GM12878 (cell line): ENCODE data around the gene CLEC16A. TPM values are rescaled to one million over a fixed set of nuclear protein-coding genes. Genes with fewer than 3 reads are reported as not detected.

ENCODE experiments used
- ATAC-seq: fragments of 200-7000 bp; cut with Tn5 transposase; 3 replicates; pipeline ENCODE4 v1.9.1; 2020; ENCODE audit warnings: mild to moderate bottlenecking, moderate library complexity
- BruUV-seq: library from RNA; stranded (reverse); fragments of 400-500 nt; replicated peaks from 2 replicates; lab custom pipeline; 2021; lab: Mats Ljungman, UMichigan
- CTCF ChIA-PET: fragments of 300-600 bp; sonication (Branson Sonifier 250); formaldehyde crosslinking; extraction: SDS; loops from one replicate; lab custom pipeline; 2021; ENCODE audit warnings: inconsistent platforms; lab: Yijun Ruan, JAX
- POLR2A ChIA-PET: fragments of 350-600 bp; formaldehyde crosslinking; extraction: SDS; loops from one replicate; lab custom pipeline; 2021; ENCODE audit warnings: inconsistent platforms; lab: Charles Lee
- RAD21 ChIA-PET: fragments of 300-600 bp; sonication (Branson Sonifier 250); formaldehyde crosslinking; loops from one replicate; lab custom pipeline; 2023; ENCODE audit warnings: antibody characterized with exemption; ENCODE audit not compliant: unreplicated experiment; lab: Charles Lee
- SMC1A ChIA-PET: fragments of 300-600 bp; sonication (Branson Sonifier 250); formaldehyde crosslinking; loops from one replicate; lab custom pipeline; 2023; ENCODE audit not compliant: unreplicated experiment, uncharacterized antibody; lab: Charles Lee
- DNase-seq: peaks from one replicate; pipeline ENCODE4 v3.0.0-alpha.2; 2011; ENCODE audit warnings: low read depth, low spot score
- FAIRE-seq: peaks from 3 replicates; lab custom pipeline; 2011; peaks lifted over from hg19 to GRCh38; lab: Jason Lieb, UNC
- H2AFZ ChIP-seq: 2 replicates; pipeline ENCODE4 v1.6.0; 2011; ENCODE audit warnings: low read depth, low read length, control low read depth; ENCODE audit not compliant: control insufficient read depth
- H3K27ac ChIP-seq: 2 replicates; pipeline ENCODE4 v1.5.1; 2011; ENCODE audit warnings: control low read depth; ENCODE audit not compliant: control insufficient read depth, insufficient read depth
- H3K27me3 ChIP-seq, 2 experiments: replicated peaks in 1 of 2; 2 replicates each; pipeline versions ENCODE4 v1.6.0 to v1.6.1; 2011; ENCODE audit warnings: low read length in 1 of 2; ENCODE audit not compliant: control insufficient read depth in 2 of 2, insufficient read depth in 2 of 2
- H3K36me3 ChIP-seq, 2 experiments: 2 replicates each; pipeline ENCODE4 v1.5.1; 2011; ENCODE audit warnings: low read length in 1 of 2; ENCODE audit not compliant: control insufficient read depth in 2 of 2, insufficient read depth in 2 of 2
- H3K4me1 ChIP-seq: 2 replicates; pipeline ENCODE4 v1.6.1; 2011; ENCODE audit warnings: mild to moderate bottlenecking, low read length, moderate library complexity, mixed read lengths; ENCODE audit not compliant: control insufficient read depth, insufficient read depth
- H3K4me2 ChIP-seq: 2 replicates; pipeline ENCODE4 v1.6.0; 2011; ENCODE audit warnings: control low read depth; ENCODE audit not compliant: control insufficient read depth, insufficient read depth
- H3K4me3 ChIP-seq: fragments of 200-600 bp; sonication (generic); 2 replicates; pipeline ENCODE4 v1.5.1; 2016
- H3K79me2 ChIP-seq: 2 replicates; pipeline ENCODE4 v1.6.0; 2011; ENCODE audit warnings: low read length; ENCODE audit not compliant: control insufficient read depth, insufficient read depth
- H3K9ac ChIP-seq: 2 replicates; pipeline ENCODE4 v1.8.0; 2011; ENCODE audit warnings: low read length, control low read depth, mixed read lengths; ENCODE audit not compliant: control insufficient read depth, insufficient read depth
- H3K9me3 ChIP-seq: replicated peaks from 3 replicates; pipeline ENCODE4 v1.5.1; 2011; ENCODE audit warnings: mild to moderate bottlenecking, low read length; ENCODE audit not compliant: control insufficient read depth, insufficient read depth
- H4K20me1 ChIP-seq: 2 replicates; pipeline ENCODE4 v1.6.0; 2011; ENCODE audit not compliant: control insufficient read depth, insufficient read depth
- BHLHE40 ChIP-seq, 2 experiments: fragments of 450-650 bp in 1 of 2; IDR thresholded peaks; 2 replicates each; pipeline ENCODE4 v1.6.1; 2011 to 2017; ENCODE audit warnings: low read depth in 2 of 2, borderline replicate concordance in 1 of 2, improper control_type of control experiment in 1 of 2, low read length in 1 of 2, mild to moderate bottlenecking in 1 of 2
- EED ChIP-seq: sonication (generic); IDR thresholded peaks from 2 replicates; pipeline ENCODE4 v1.6.1; 2016; ENCODE audit warnings: antibody characterized with exemption, low read depth
- JUND ChIP-seq: IDR thresholded peaks from 2 replicates; pipeline ENCODE4 v1.6.1; 2012; ENCODE audit warnings: low read depth, mild to moderate bottlenecking, low read length, improper control_type of control experiment, moderate library complexity
- MLLT1 ChIP-seq: fragments of 450-650 bp; IDR thresholded peaks from 2 replicates; pipeline ENCODE4 v1.6.1; 2016; ENCODE audit warnings: mild to moderate bottlenecking
- NR2F1 ChIP-seq: fragments of 450-650 bp; conservative IDR thresholded peaks from 2 replicates; pipeline ENCODE4 v1.6.1; 2017; ENCODE audit warnings: mild to moderate bottlenecking
- PAX8 ChIP-seq: fragments of 450-650 bp; IDR thresholded peaks from 2 replicates; pipeline ENCODE4 v1.6.1; 2017; ENCODE audit warnings: mild to moderate bottlenecking, moderate library complexity
- PKNOX1 ChIP-seq: fragments of 450-650 bp; IDR thresholded peaks from 2 replicates; pipeline ENCODE4 v1.6.1; 2016; ENCODE audit warnings: mild to moderate bottlenecking
- PML ChIP-seq: IDR thresholded peaks from 2 replicates; pipeline ENCODE4 v1.6.1; 2012; ENCODE audit warnings: low read length, inconsistent platforms
- RAD21 ChIP-seq: IDR thresholded peaks from 2 replicates; pipeline ENCODE4 v1.6.1; 2011; ENCODE audit warnings: mild to moderate bottlenecking, low read depth, low read length, moderate library complexity; ENCODE audit not compliant: insufficient read depth
- RBBP5 ChIP-seq: fragments of 200-600 bp; sonication (generic); conservative IDR thresholded peaks from 2 replicates; pipeline ENCODE4 v1.6.1; 2016
- RELA ChIP-seq: fragments of 450-650 bp; IDR thresholded peaks from 2 replicates; pipeline ENCODE4 v1.8.0; 2014; ENCODE audit warnings: borderline replicate concordance; ENCODE audit not compliant: partially characterized antibody
- SIX5 ChIP-seq: IDR thresholded peaks from 2 replicates; pipeline ENCODE4 v1.6.1; 2011; ENCODE audit warnings: mild to moderate bottlenecking, low read depth, low read length, moderate library complexity; ENCODE audit not compliant: severe bottlenecking
- SUPT20H ChIP-seq: IDR thresholded peaks from 2 replicates; pipeline ENCODE4 v1.6.1; 2011; ENCODE audit warnings: low read depth, mild to moderate bottlenecking, low read length, moderate library complexity, borderline replicate concordance; ENCODE audit not compliant: control insufficient read depth
- TBL1XR1 ChIP-seq: IDR thresholded peaks from 2 replicates; pipeline ENCODE4 v1.6.1; 2012; ENCODE audit warnings: low read depth, low read length, improper control_type of control experiment
- ZNF207 ChIP-seq: fragments of 450-650 bp; IDR thresholded peaks from 2 replicates; pipeline ENCODE4 v1.6.1; 2014; ENCODE audit warnings: antibody characterized with exemption, mild to moderate bottlenecking, borderline replicate concordance
- ZNF217 ChIP-seq: fragments of 450-650 bp; IDR thresholded peaks from 2 replicates; pipeline ENCODE4 v1.6.1; 2017; ENCODE audit warnings: antibody characterized with exemption, mild to moderate bottlenecking
- ZNF274 ChIP-seq: IDR thresholded peaks from one replicate; pipeline ENCODE4 v1.8.0; 2011; ENCODE audit not compliant: insufficient read length, insufficient read depth
- WGBS: methylation state at CpG from one replicate; pipeline ENCODE4 v1.1.6; 2016; ENCODE audit warnings: low lambda C conversion rate; ENCODE audit not compliant: insufficient replicate concordance, insufficient coverage; ENCODE audit errors: missing lambda C conversion rate; 5-methylcytosine and 5-hydroxymethylcytosine counted together
- in situ Hi-C: fragments of 300-500 bp; cut with MboI; formaldehyde crosslinking; loops from 9 replicates; pipeline ENCODE4 v1.14.3; 2018; ENCODE audit warnings: mixed read lengths
- intact Hi-C: fragments of 100-400 bp; cut with micrococcal nuclease; formaldehyde crosslinking; loops from one replicate; pipeline ENCODE4 v1.14.2; 2022; ENCODE audit not compliant: unreplicated experiment
- polyA plus RNA-seq, 11 experiments: library from polyadenylated mRNA; depleted of rRNA in 4 of 11; unstranded in 6 of 11; stranded (reverse) in 5 of 11; fragments of >200 nt; fragmentation: Nextera tagmentation in 4 of 11; fragmentation: Illumina TruSeq in 1 of 11; extraction: Ambion mirVana in 4 of 11; extraction: Trizol in 1 of 11; gene quantifications; 1 replicate in 1 of 11; 2 replicates in 10 of 11; pipeline versions ENCODE4 v1.2.1 to v1.2.3, GENCODE V29; 2011 to 2016; ENCODE audit warnings: inconsistent platforms in 2 of 11, missing spikeins in 2 of 11, low read depth in 1 of 11
- total RNA-seq, 4 experiments: library from RNA; depleted of rRNA in 3 of 4; stranded (reverse); fragments of >200 nt in 3 of 4; fragmentation: Illumina TruSeq in 1 of 4; extraction: Trizol in 1 of 4; gene quantifications; 2 replicates each; pipeline versions ENCODE4 v1.2.1 to v1.2.3, GENCODE V29; 2013 to 2021
- TF ChIP-seq, protein P1 (sequence below): fragments of 450-650 bp; IDR thresholded peaks from 2 replicates; pipeline ENCODE4 v1.6.1; 2017; ENCODE audit warnings: borderline replicate concordance
- TF ChIP-seq, protein P2 (sequence below): fragments of 450-650 bp; IDR thresholded peaks from 2 replicates; pipeline ENCODE4 v1.6.1; 2017; ENCODE audit warnings: mild to moderate bottlenecking, low read depth, inconsistent platforms; ENCODE audit not compliant: poor library complexity, severe bottlenecking

CLEC16A gene
- total and polyA plus RNA-seq, 10 of the 15 experiments (the other 5 are each of a cell fraction or from before 2014, with no cell fraction given), result 1.5 to 28.8 (median 19.2) TPM

DNA sequence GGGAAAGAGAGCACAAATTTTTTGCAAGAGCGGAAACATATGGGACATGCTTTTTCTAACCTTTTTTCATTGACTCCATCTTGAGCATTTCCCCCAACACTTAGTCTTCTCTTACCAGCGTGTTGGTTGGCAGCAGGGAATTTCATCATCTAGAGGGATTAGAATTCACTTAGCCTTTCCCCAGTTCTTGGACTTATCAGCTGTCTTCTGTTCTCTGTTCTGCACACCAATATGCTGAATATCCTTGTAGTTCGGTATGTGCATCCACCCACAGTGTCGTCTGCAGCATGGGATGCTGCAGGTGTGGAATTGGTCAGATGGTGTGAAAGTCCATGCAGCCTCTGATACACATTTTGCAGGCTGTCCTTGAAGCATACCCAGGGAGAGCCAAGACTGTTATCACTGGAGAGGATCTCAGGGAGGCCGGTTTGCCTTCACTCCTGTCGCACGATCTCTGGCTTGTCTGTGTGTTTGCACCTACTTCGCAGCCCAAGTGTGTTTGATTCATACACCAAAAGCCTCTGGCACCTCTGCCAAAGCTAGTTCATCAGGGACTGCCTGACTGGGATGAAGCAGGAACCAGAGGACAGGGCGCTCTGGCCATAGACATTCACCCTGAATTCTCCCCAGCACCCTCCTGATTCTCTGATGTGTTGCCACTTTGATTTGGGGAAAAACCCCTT lies 218.4 kb downstream of the CLEC16A start:
- SMC1A ChIA-PET, result interaction anchor here (1.3 kb wide), 1 partner anchor 63 kb away, joined by 3 read pairs; no protein-coding TSS in a partner anchor
- Histone ChIP-seq H3K4me3 (no peak overlapping the region), H3K9ac (no peak overlapping the region), H3K27me3 (no peaks in the 10 kb centered on the region), H3K27ac (no peak overlapping the region), H4K20me1 (no peaks in the 10 kb centered on the region), H3K4me2 (no peak overlapping the region), H3K36me3 (peaks cover 0 to 5% of the 10 kb centered on the region in 2 experiments; a peak in 3 of 4 replicates), H3K79me2 (no peaks in the 10 kb centered on the region), H2AFZ (no peak overlapping the region), H3K9me3 (no peaks in the 10 kb centered on the region), H3K4me1 (no peaks in the 10 kb centered on the region)
- DNase-seq, result no peak
- ATAC-seq, result no peak
- intact Hi-C loops (no loop called here), in situ Hi-C loops (no loop called here)
- no peak for FAIRE-seq
- POLR2A ChIA-PET, result interaction anchor here (0.8 to 1.7 kb wide), 2 partner anchors 20 to 36 kb away, joined by 3 to 4 read pairs; no protein-coding TSS in a partner anchor
- WGBS, result over 99% methylated on average over 9 of the region's 9 CpGs
- BruUV-seq, result no TSS peak
- CTCF ChIA-PET, result no interaction called here
- RAD21 ChIA-PET, result no interaction called here
- TF ChIP-seq EED (no peak), PAX8 (no peak), JUND (no peak), SUPT20H (no peak), NR2F1 (no peak), MLLT1 (no peak), ZNF274 (no peak), TBL1XR1 (no peak), ZNF217 (no peak), ZNF207 (no peak), BHLHE40 (IDR thresholded peaks at IDR 0.05; ENCODE audit: borderline replicate concordance in 1 of 2, low read depth in 2 of 2, low read length in 1 of 2) (no peak), PML (no peak), RBBP5 (no peak), PKNOX1 (no peak), SIX5 (no peak), RELA (no peak), RAD21 (no peak)
- TF ChIP-seq, protein P1, sequence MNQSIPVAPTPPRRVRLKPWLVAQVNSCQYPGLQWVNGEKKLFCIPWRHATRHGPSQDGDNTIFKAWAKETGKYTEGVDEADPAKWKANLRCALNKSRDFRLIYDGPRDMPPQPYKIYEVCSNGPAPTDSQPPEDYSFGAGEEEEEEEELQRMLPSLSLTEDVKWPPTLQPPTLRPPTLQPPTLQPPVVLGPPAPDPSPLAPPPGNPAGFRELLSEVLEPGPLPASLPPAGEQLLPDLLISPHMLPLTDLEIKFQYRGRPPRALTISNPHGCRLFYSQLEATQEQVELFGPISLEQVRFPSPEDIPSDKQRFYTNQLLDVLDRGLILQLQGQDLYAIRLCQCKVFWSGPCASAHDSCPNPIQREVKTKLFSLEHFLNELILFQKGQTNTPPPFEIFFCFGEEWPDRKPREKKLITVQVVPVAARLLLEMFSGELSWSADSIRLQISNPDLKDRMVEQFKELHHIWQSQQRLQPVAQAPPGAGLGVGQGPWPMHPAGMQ, result no peak
- TF ChIP-seq, protein P2, sequence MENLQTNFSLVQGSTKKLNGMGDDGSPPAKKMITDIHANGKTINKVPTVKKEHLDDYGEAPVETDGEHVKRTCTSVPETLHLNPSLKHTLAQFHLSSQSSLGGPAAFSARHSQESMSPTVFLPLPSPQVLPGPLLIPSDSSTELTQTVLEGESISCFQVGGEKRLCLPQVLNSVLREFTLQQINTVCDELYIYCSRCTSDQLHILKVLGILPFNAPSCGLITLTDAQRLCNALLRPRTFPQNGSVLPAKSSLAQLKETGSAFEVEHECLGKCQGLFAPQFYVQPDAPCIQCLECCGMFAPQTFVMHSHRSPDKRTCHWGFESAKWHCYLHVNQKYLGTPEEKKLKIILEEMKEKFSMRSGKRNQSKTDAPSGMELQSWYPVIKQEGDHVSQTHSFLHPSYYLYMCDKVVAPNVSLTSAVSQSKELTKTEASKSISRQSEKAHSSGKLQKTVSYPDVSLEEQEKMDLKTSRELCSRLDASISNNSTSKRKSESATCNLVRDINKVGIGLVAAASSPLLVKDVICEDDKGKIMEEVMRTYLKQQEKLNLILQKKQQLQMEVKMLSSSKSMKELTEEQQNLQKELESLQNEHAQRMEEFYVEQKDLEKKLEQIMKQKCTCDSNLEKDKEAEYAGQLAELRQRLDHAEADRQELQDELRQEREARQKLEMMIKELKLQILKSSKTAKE, result no peak
